ENCODE measurements around the gene BCAS3.
"Not testable (repeated sequence)": the region's sequence is repeated elsewhere in the genome, so short reads cannot be mapped to it uniquely, and the experiment has no call there.

The BCAS3 gene

GRCh38 chr17:61239327-61239726 lies 561.7 kb downstream of the BCAS3 start:
- no peak for DNase-seq

DNA sequence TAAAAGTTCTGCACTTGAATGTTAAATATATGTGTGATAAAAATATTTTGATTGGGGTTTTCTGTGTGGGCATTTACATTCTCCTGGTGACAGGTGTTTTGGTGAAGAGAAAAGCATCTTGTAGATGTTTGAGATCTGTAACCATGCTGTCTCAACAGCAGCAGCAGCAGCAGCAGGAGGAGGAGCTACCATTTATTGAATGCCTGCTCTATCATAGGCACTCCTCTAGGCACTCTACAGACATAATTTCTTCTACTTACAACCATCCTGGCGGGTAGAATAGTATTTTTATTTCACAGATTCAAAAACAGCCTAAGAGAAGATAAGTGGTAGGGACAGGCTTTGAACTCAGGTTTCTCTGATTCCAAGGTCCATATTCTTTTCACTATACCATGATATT lies 562.3 kb downstream of the BCAS3 start:
- DNase-seq, result no peak

DNA sequence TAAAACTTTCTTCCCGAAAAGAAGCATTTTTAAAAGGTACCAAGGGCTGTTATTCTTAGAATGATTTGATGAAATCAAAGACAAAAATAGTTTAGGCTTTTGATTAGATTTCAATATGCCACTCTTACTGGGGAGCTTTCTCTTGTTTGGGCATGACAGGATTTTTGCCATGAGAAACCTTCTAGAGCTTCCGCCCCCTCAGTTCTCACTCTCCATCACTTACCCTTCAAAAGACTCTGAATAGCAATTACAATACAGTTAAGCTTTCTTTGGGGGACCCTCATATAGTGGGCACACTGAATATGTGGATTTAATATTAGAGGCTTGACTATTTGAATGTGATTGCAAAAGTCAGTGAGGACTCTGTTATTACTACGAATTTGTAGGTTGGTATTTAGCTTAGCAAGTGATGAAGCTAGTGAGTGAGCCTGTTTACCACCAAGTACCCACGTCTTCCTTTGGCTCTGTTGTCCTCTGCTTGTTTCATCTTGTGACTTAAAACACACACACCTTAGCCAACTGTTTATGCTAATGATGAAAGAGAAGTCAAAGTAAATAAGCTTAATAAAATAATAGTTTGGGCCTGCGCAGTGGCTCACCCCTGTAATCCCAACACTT lies 563.3 kb downstream of the BCAS3 start:
- no peak for DNase-seq

- not testable (repeated sequence) for DNase-seq
Measured at GRCh38 chr17:61244988-61245387, 567.3 kb downstream of the BCAS3 start.

DNA sequence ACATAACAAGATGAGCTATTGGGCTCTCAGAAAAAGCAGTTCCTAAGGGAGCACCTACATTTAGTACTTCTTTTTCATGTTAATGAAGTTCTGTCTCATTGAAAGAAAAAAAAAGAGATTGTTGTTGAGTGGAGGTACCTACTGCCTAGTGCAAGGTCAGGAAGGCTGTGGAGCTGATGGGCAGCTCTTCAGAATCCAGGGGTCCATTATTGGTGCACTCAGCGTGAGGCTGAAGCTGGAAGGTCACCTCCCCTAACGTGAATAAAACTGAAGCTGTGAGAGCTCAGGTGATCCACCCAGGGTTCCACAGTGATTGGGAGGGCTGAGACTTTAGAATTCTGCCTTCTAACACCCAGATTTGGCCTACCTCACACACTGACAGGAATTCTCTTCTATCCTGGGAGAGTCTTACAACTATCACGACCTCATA lies 568.1 kb downstream of the BCAS3 start:
- no peak for DNase-seq

GRCh38 chr17:61247439-61247838 lies 569.8 kb downstream of the BCAS3 start:
- no peak for DNase-seq

DNA sequence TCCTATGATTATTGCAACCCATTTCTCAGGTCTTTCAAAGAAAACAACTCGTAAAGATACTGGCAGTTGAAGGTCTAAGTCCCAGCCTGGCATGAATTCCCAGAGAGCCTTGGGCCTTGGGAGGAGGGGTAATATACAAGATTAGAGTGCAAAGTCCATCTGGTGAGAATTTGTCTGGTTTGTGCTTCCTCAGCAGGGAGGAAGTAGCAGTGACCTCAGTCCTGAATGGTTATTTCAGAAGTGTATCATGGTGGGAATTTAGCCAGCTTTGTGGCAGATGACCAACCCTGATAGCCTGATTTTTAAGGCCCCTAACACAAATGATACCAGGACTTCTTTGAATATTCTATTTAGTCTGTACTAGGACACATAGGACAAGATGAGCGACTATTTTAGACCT lies 570.7 kb downstream of the BCAS3 start:
- no peak for DNase-seq

DNA sequence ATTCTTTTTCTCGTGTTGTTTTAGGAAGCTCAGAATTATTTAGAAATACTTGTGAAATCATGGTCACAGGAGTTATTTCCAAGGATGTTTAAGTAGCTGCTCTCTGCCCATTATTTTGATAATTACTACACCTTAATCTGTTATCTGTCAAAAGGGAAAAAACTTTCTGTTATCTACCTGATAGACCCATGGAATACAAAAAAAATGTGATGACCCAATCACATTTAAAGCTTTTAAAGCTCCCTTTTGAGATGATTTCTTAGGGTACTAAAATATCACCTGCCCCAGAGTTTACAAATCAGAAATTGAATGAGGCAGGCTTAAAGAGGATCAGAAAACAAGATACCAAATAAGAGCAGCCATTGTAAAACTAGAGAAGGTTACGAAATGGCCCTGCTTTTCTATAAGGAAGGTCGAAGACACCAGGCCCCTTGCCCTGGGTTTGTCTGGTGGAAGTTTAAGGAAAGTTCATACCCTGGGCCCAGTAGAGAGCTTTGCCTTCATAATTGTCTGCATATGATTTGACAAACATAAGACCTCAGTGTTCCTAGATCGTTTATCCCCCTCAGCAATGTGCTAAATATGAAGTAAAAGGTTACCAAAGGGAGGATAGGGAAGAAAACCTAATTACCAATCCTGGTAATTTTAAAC lies 572.1 kb downstream of the BCAS3 start:
- DNase-seq, result no peak

GRCh38 chr17:61250335-61250890 lies 572.8 kb downstream of the BCAS3 start:
- DNase-seq, result no peak

DNA sequence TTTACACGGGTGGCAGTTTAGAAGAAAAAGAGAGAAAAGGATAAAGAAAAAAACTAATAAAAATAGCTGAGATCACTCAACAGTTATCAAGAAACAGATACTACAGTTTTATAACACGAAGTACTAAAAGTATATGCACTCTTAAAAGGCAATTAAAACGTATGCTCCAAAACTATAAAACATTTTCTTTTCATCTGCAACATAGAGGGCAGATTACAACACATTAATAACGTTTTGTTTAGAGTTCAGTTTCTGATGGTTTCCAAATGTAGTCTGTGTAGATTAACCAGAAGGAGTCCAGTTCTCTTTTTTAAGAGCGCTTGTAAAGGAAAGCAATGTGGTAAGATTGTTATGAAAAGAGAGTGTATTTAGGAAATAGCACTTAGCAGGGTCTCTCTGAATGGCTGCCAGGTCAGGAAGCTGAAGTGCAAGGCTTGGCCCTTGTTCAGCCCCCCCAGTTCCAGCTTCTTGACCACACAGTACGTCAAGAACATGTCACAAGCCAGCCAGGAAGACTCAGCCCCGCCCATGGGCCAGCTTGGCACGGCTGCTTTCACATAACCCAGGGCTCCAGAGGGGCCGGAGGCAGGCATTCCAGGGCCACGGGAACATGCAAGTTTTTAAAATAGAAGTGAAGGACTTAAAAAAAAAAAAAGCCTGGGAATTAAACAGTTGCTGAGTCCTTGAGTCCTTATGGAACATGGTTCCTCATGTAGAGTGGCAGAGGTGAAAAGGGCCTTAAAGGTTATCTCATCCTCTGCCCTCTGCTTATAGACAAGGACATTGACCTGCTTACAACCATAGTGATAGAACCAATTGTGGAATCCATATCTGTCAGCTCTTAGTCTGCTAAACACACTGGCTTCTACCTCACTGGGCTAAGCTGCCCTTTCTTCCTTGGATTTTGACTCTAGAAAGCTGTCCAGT lies 574.6 kb downstream of the BCAS3 start:
- DNase-seq, result no peak

DNA sequence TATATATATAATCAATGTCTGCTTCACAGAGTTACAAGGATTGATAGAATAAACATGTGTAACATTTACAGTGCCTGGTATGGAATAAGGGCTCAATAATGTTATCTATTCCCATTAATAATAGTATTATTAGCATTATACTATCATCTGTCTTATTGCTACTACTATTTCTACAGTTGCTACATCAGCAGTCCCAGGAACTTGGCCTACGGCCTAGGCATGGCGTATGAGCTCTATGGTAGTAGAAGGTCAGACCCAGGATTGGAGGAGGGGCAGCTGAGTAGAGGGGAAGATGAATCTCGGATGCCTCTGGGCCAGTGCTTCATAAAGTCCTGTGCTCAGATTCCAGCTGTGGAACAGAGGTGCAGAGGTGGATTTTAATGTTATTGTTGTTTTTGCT lies 575.7 kb downstream of the BCAS3 start:
- no peak for DNase-seq

GRCh38 chr17:61253937-61254574 lies 576.4 kb downstream of the BCAS3 start:
- no peak for DNase-seq

- DNase-seq, result no peak
Measured at GRCh38 chr17:61254904-61255303, 577.3 kb downstream of the BCAS3 start.

DNA sequence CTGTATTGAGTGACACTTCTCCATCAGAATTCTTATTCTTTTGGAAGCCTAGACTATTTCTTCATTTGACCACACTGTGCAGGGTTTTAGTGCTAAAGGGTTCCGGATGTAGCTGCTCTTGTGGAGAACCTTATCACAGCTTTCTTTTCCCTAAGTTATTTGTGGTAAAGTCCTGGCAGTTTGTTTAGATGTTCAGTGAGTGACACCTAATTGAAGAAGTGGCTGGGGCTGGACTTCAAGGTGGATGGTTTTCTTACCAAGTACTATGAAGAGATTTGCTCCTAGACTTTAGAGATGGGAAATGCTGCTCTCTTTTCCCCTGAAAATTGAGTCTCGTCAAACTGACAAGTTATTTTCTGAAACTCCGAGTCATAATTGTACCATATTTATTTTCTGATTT lies 578.0 kb downstream of the BCAS3 start:
- DNase-seq, result no peak

GRCh38 chr17:61259360-61259759 lies 581.7 kb downstream of the BCAS3 start:
- DNase-seq, result no peak

- no peak for DNase-seq
Measured at GRCh38 chr17:61260071-61260797, 582.6 kb downstream of the BCAS3 start.

GRCh38 chr17:61261001-61261637 lies 583.5 kb downstream of the BCAS3 start:
- no peak for DNase-seq

DNA sequence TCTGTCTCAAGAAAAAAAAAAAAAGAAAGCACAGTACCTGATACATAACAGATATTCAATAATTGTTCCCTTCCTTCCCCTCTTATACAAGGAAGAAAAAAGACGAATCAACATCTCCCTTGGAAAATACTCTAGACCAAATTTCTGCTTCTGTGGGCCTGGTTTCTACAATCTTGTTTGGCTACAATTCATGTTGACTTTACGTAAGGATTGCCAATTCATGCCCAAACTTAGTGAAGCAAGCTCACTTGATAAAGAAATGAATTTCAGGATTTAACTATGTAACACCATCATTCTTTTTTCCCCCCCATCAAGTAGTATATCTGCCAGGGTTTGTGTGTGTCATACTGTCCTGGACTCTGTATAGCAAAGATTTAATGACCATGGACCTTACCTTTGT lies 587.7 kb downstream of the BCAS3 start:
- no peak for DNase-seq

GRCh38 chr17:61267847-61268246 lies 590.2 kb downstream of the BCAS3 start:
- no peak for DNase-seq

GRCh38 chr17:61275395-61275794 lies 597.7 kb downstream of the BCAS3 start:
- DNase-seq, result no peak

DNA sequence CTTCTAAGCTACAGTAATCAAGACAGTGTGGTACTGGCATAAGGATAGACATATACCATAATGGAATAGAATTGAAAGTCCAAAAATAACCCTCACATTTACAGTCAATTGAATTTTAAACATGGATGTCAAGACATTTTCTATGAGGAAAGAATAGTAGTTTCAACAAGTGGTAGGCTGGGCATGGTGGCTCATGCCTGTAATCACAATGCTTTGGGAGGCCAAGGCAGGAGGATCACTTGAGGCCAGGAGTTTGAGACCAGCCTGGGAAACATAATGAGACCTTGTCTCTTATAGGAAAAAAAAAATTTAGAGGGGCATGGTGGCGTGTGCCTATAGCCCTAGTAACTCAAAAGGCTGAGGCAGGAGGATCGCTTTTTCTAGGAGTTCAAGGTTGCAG lies 599.2 kb downstream of the BCAS3 start:
- DNase-seq, result no peak
